GM12801 (cell line): ENCODE measurements around the gene SLC17A2.

Experiments
- TF ChIP-seq, protein P1 (sequence below): IDR thresholded peaks from one replicate; pipeline ENCODE4 v1.5.1; 2011; ENCODE audit warnings: control low read depth; ENCODE audit not compliant: insufficient read length; ENCODE audit errors: extremely low read depth

Gene SLC17A2

GRCh38 chr6:25863360-25863759 lies 67.1 kb downstream of the SLC17A2 start:
- TF ChIP-seq, protein P1, sequence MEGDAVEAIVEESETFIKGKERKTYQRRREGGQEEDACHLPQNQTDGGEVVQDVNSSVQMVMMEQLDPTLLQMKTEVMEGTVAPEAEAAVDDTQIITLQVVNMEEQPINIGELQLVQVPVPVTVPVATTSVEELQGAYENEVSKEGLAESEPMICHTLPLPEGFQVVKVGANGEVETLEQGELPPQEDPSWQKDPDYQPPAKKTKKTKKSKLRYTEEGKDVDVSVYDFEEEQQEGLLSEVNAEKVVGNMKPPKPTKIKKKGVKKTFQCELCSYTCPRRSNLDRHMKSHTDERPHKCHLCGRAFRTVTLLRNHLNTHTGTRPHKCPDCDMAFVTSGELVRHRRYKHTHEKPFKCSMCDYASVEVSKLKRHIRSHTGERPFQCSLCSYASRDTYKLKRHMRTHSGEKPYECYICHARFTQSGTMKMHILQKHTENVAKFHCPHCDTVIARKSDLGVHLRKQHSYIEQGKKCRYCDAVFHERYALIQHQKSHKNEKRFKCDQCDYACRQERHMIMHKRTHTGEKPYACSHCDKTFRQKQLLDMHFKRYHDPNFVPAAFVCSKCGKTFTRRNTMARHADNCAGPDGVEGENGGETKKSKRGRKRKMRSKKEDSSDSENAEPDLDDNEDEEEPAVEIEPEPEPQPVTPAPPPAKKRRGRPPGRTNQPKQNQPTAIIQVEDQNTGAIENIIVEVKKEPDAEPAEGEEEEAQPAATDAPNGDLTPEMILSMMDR: no peak
